ENCODE results near the gene CFAP100.

CFAP100 gene

GRCh38 chr3:126466886-126467610 lies 72.3 kb downstream of the CFAP100 start:
- Histone ChIP-seq H3K36me3 (ENCODE audit: control insufficient read depth in 2 of 2, insufficient read depth in 1 of 2, low read length in 2 of 2) (peaks cover 8 to 98% of the 10 kb centered on the region in 2 experiments; a peak in 2 of 3 replicates), H3K27ac (ENCODE audit: extremely low read depth, low read depth, low read length) (no peak overlapping the region), H3K9me3 (ENCODE audit: control insufficient read depth, insufficient read depth, low read depth, low read length) (no peaks in the 10 kb centered on the region), H3K4me1 (ENCODE audit: control insufficient read depth, insufficient read depth, low read length) (no peaks in the 10 kb centered on the region), H3K4me3 (ENCODE audit: low read depth, low read length) (no peak overlapping the region)
- ChIA-PET CTCF (interaction anchor here (0.7 to 0.8 kb wide), 2 partner anchors 51 to 568 kb away, joined by 3 read pairs; no protein-coding TSS in a partner anchor), POLR2A (no interaction called here)
- TF ChIP-seq ZNF785 (tag by site-specific recombination; IDR thresholded peaks at IDR 0.05) (no peak), ZNF658 (tag by site-specific recombination; IDR thresholded peaks at IDR 0.05) (no peak), GLIS1 (tag by site-specific recombination; IDR thresholded peaks at IDR 0.05) (no peak), ZNF416 (tag by site-specific recombination; IDR thresholded peaks at IDR 0.05) (no peak), ZSCAN16 (tag by site-specific recombination; IDR thresholded peaks at IDR 0.05) (no peak), ZNF654 (tag by site-specific recombination; IDR thresholded peaks at IDR 0.05; ENCODE audit: low read depth) (no peak), ZSCAN5A (tag by site-specific recombination; IDR thresholded peaks at IDR 0.05) (no peak), RBAK (tag by site-specific recombination; IDR thresholded peaks at IDR 0.05) (no peak), ZNF274 (IDR thresholded peaks at IDR 0.05; ENCODE audit: low read length) (no peak), ZNF274 (tag by site-specific recombination; IDR thresholded peaks at IDR 0.05; ENCODE audit: borderline replicate concordance) (no peak), ZFP37 (tag by site-specific recombination; IDR thresholded peaks at IDR 0.05) (no peak)

GRCh38 chr3:126467611-126467955 lies 72.9 kb downstream of the CFAP100 start:
- H3K4me3 ChIP-seq (ENCODE audit: low read depth, low read length), result no peak overlapping the region
- POLR2A ChIA-PET, result no interaction called here
- H3K4me1 ChIP-seq (ENCODE audit: control insufficient read depth, insufficient read depth, low read length), result peaks cover 2% of the 10 kb centered on the region; the same call in 1 of the 2 replicates
- no peaks in the 10 kb centered on the region for H3K9me3 ChIP-seq (ENCODE audit: control insufficient read depth, insufficient read depth, low read depth, low read length)
- CTCF ChIA-PET, result no interaction called here
- peaks cover 8 to 94% of the 10 kb centered on the region in 2 experiments; a peak in 2 of 3 replicates for H3K36me3 ChIP-seq (ENCODE audit: control insufficient read depth in 2 of 2, insufficient read depth in 1 of 2, low read length in 2 of 2)
- H3K27ac ChIP-seq (ENCODE audit: extremely low read depth, low read depth, low read length), result no peak overlapping the region
- TF ChIP-seq ZBTB8A (tag by site-specific recombination; IDR thresholded peaks at IDR 0.05) (no peak), ZNF558 (tag by site-specific recombination; IDR thresholded peaks at IDR 0.05) (no peak), GLI4 (tag by site-specific recombination; IDR thresholded peaks at IDR 0.05) (no peak), OVOL3 (tag by site-specific recombination; IDR thresholded peaks at IDR 0.05) (no peak), ZNF791 (tag by site-specific recombination; IDR thresholded peaks at IDR 0.05) (no peak), ZNF169 (tag by site-specific recombination; IDR thresholded peaks at IDR 0.05) (no peak), ZNF341 (tag by site-specific recombination; IDR thresholded peaks at IDR 0.05; ENCODE audit: low read depth) (no peak), EGR2 (tag by site-specific recombination; IDR thresholded peaks at IDR 0.05; ENCODE audit: low read depth) (no peak), YY2 (tag by site-specific recombination; IDR thresholded peaks at IDR 0.05) (no peak), BCL6B (tag by site-specific recombination; IDR thresholded peaks at IDR 0.05) (no peak), ZNF518A (tag by site-specific recombination; conservative IDR thresholded peaks at IDR 0.05; ENCODE audit: low read depth) (no peak), REST (tag by site-specific recombination; IDR thresholded peaks at IDR 0.05) (no peak), OSR2 (tag by site-specific recombination; IDR thresholded peaks at IDR 0.05) (no peak), ZBTB48 (tag by site-specific recombination; IDR thresholded peaks at IDR 0.05) (no peak), ZBTB17 (tag by site-specific recombination; IDR thresholded peaks at IDR 0.05) (no peak)
